HG03575 (cell line): ENCODE results near the gene SRRM1.
"Not testable (repeated sequence)": the region's sequence is repeated elsewhere in the genome, so short reads cannot be mapped to it uniquely, and the experiment has no call there.

Experiments used
- ATAC-seq: cut with Tn5 transposase; IDR thresholded peaks from one replicate; pipeline ENCODE4 v1.9.1; 2021; ENCODE audit not compliant: unreplicated experiment, insufficient number of reproducible peaks, low FRiP score; ENCODE audit errors: extremely low read depth

Gene SRRM1

GRCh38 chr1:24691051-24691450 lies 47.9 kb downstream of the SRRM1 start:
- no peak for ATAC-seq

- no peak for ATAC-seq
Measured at GRCh38 chr1:24692351-24692980, 49.4 kb downstream of the SRRM1 start.

GRCh38 chr1:24693827-24694379 lies 50.8 kb downstream of the SRRM1 start:
- no peak for ATAC-seq

- ATAC-seq, result no peak
Measured at GRCh38 chr1:24694380-24694843, 51.3 kb downstream of the SRRM1 start.

GRCh38 chr1:24695202-24695974 lies 52.3 kb downstream of the SRRM1 start:
- no peak for ATAC-seq

- no peak for ATAC-seq
Measured at GRCh38 chr1:24696041-24696755, 53.1 kb downstream of the SRRM1 start.

- ATAC-seq, result no peak
Measured at GRCh38 chr1:24696756-24697330, 53.7 kb downstream of the SRRM1 start.

- not testable (repeated sequence) for ATAC-seq
Measured at GRCh38 chr1:24697453-24698001, 54.4 kb downstream of the SRRM1 start.

- ATAC-seq, result not testable (repeated sequence)
Measured at GRCh38 chr1:24698326-24698725, 55.2 kb downstream of the SRRM1 start.

GRCh38 chr1:24699628-24700027 lies 56.5 kb downstream of the SRRM1 start:
- no peak for ATAC-seq

- no peak for ATAC-seq
Measured at GRCh38 chr1:24702511-24703293, 59.6 kb downstream of the SRRM1 start.

GRCh38 chr1:24704411-24705259 lies 61.5 kb downstream of the SRRM1 start:
- ATAC-seq, result no peak

- ATAC-seq, result no peak
Measured at GRCh38 chr1:24705260-24706073, 62.4 kb downstream of the SRRM1 start.

- not testable (repeated sequence) for ATAC-seq
Measured at GRCh38 chr1:24706074-24706389, 62.9 kb downstream of the SRRM1 start.

- no peak for ATAC-seq
Measured at GRCh38 chr1:24707687-24708086, 64.6 kb downstream of the SRRM1 start.

GRCh38 chr1:24708938-24709337 lies 65.8 kb downstream of the SRRM1 start:
- ATAC-seq, result no peak
